Activated CD8-positive, alpha-beta memory T cell treated with anti-CD3 and anti-CD28 coated beads, Interleukin-2, amount 10 ng/mL, durations not matched to agents 7 days and 5 days (primary cell): ENCODE measurements around the gene SFTPD. TPM values are rescaled to one million over a fixed set of nuclear protein-coding genes. Genes with fewer than 3 reads are reported as not detected.
"Not testable (repeated sequence)": the region's sequence is repeated elsewhere in the genome, so short reads cannot be mapped to it uniquely, and the experiment has no call there.

Experiments used
- ATAC-seq: fragments of 150-1000 bp; cut with Tn5 transposase; one replicate; pipeline ENCODE4 v1.10.0; 2021; ENCODE audit warnings: moderate library complexity
- CTCF ChIA-PET: fragments of 350-600 bp; sonication (Branson Sonifier 250); formaldehyde crosslinking; loops from one replicate; lab custom pipeline; 2021; ENCODE audit warnings: antibody characterized with exemption; lab: Charles Lee
- DNase-seq: peaks from one replicate; pipeline ENCODE4 v3.0.0-alpha.2; 2020
- H3K27ac Mint-ChIP-seq: one replicate; pipeline ENCODE4 v1.8.0; 2021; ENCODE audit warnings: mild to moderate bottlenecking, mixed read lengths
- H3K27me3 Mint-ChIP-seq: one replicate; pipeline ENCODE4 v1.8.0; 2021; ENCODE audit warnings: mixed read lengths
- H3K36me3 Mint-ChIP-seq: one replicate; pipeline ENCODE4 v1.8.0; 2021; ENCODE audit warnings: mild to moderate bottlenecking, mixed read lengths
- H3K4me1 Mint-ChIP-seq: one replicate; pipeline ENCODE4 v1.8.0; 2021; ENCODE audit warnings: mixed read lengths
- H3K4me3 Mint-ChIP-seq: one replicate; pipeline ENCODE4 v1.8.0; 2021; ENCODE audit warnings: mild to moderate bottlenecking, moderate library complexity, mixed read lengths
- H3K9me3 Mint-ChIP-seq: one replicate; pipeline ENCODE4 v1.8.0; 2022; ENCODE audit warnings: low read depth, mixed read lengths
- total RNA-seq, 2 experiments: library from RNA; stranded (reverse); gene quantifications; one replicate each; pipeline ENCODE4 v1.2.3, GENCODE V29; 2021

Gene SFTPD
- total RNA-seq, 2 experiments from 2014 or later, result not detected

DNA sequence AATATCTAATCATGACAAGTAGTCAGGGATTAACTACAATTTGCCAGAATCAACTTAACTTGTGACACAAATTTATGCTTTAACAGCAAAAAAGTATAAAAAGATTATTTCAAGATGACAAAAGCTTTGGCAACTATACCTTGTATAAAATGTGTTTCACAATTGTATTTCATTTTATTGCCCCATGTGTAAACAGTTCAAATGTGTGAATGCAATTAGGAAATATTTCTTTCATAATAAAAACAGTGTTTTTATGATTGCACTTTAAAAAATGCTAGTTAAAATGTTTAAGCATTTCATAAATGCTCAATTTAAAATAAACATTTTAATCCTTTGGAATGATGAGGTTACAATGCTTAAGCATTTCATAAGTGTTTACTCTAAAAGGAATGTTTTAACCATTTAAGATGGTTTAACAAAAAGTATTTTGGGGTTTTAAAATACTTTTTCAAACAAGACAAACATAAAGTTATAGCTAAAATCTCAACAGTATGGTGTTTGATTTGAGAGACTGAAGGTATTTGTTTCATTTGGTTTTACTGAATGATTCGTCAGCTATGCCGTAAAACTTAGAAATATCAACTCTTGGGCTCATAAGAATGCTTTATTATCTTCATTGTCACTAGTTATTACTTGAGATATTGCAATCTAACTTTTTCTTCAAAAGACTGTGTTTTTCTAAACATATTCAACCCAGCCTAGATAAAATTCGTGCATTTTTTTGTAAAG is 50.1 kb downstream of the SFTPD start:
- no peak for DNase-seq
- Mint-ChIP-seq H3K36me3 (no peaks in the 10 kb centered on the region), H3K4me3 (no peak overlapping the region), H3K4me1 (peaks cover 4% of the 10 kb centered on the region), H3K9me3 (no peaks in the 10 kb centered on the region), H3K27ac (no peak overlapping the region), H3K27me3 (peaks cover 66% of the 10 kb centered on the region)
- CTCF ChIA-PET, result no interaction called here
- no peak for ATAC-seq

DNA sequence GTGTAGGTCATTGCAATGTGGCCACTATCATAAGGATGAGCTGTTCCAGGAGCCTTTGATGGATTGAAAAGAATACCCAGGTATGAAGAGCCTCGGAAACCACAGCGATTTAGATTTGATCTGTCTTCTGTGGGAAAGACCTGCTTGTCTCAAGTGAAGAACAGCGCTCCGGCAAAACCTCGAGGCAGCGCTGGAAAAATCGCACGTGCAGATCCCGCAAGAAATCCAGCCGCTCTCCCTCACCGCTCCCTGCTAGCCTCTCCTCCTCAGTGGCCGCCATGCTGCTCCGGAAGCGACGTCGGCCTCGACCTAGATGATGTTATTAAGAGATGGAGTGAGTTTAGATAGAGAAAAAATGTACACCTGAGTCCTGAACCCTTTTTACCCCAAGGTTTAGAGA is 56.0 kb downstream of the SFTPD start:
- H3K4me1 Mint-ChIP-seq, ATAC-seq, H3K27ac Mint-ChIP-seq, CTCF ChIA-PET, DNase-seq, H3K4me3 Mint-ChIP-seq, H3K9me3 Mint-ChIP-seq, H3K36me3 Mint-ChIP-seq: not testable (repeated sequence)
- H3K27me3 Mint-ChIP-seq, result peaks cover 53% of the 10 kb centered on the region

DNA sequence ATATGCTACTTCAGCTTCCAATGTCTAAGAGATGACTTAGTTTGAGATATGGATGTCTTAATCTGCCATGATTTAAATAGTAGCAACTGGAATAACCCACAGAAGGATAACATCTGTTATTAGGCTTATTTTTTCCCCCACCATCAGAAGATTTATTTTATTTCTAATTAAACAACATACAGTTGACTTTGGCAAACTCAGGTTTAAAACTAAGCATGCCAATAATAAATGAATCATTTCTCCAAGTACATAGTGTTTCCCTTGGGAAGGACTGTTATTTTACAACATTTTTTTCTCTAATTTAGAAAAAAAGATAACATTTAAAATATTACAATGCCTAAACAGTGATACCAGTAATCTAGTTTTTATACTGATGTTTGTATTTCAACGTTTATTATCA is 58.4 kb downstream of the SFTPD start:
- Mint-ChIP-seq H3K36me3 (no peaks in the 10 kb centered on the region), H3K4me3 (no peak overlapping the region), H3K27ac (no peak overlapping the region), H3K9me3 (no peaks in the 10 kb centered on the region), H3K4me1 (peaks cover 5% of the 10 kb centered on the region), H3K27me3 (peaks cover 56% of the 10 kb centered on the region)
- no peak for DNase-seq
- ATAC-seq, result no peak
- CTCF ChIA-PET, result no interaction called here

DNA sequence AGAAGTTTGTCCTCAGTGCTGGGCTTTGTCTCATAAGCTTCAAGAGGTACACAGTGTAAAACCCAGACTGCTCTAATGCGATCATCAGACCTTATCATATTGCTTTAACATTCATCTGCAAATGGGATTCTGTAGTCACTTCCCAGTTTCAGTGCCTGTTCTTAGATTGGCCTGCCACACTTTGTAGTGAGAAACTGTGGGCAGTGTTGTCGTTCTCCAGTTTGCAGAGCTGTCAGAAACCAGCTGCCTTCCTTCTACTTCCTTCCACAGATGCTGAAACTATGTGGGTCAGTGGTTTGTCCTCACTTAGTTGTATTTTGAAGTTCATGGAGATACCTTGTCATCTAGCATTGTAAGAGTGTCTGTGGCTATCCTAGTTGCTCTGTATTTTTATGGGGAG is 59.9 kb downstream of the SFTPD start:
- CTCF ChIA-PET, ATAC-seq, H3K27ac Mint-ChIP-seq, H3K4me1 Mint-ChIP-seq, H3K4me3 Mint-ChIP-seq, H3K9me3 Mint-ChIP-seq, H3K36me3 Mint-ChIP-seq, DNase-seq: not testable (repeated sequence)
- H3K27me3 Mint-ChIP-seq, result peaks cover 55% of the 10 kb centered on the region

Other genes starting within 250 kb of the SFTPD start
- 1 to 10 TPM; 1.3 to 2.0 TPM for gene NUTM2B, start 245.9 kb downstream of the SFTPD start, total RNA-seq
- gene NUTM2E, start 122.4 kb downstream of the SFTPD start, total RNA-seq, result under 1 TPM in 1 of 2 experiments, not detected in 1; 0.28 TPM
- 10 to 100 TPM; 12.4 to 13.9 TPM for gene TMEM254, start 129.6 kb upstream of the SFTPD start, total RNA-seq
- gene PLAC9, start 183.6 kb upstream of the SFTPD start, total RNA-seq, result not detected